ENCODE data around the gene MPO. TPM values are rescaled to one million over a fixed set of nuclear protein-coding genes. Genes with fewer than 3 reads are reported as not detected.

MPO gene
- total RNA-seq, 1 donor from 2014 or later, result not detected

GRCh38 chr17:58238147-58238634 is 42.5 kb downstream of the MPO start, which contains the start of gene LPO:
LPO (plus strand) TSS chr17:58238584; CDS start chr17:58242980, 4,396 bp downstream.
- Mint-ChIP-seq H3K4me3 (ENCODE audit: low read depth) (no peak within 1 kb of the TSS), H3K27ac (no peak within 1 kb of the TSS), H3K9me3 (ENCODE audit: low read depth) (no peaks in the 10 kb centered on the region), H3K27me3 (peaks cover 87% of the 10 kb centered on the region), H3K4me1 (ENCODE audit: low read depth) (no peaks in the 10 kb centered on the region), H3K36me3 (ENCODE audit: insufficient read depth) (no peaks in the 10 kb centered on the region)
- no peak for DNase-seq (ENCODE audit: low spot score, unreplicated experiment)
- TF ChIP-seq, protein P1, sequence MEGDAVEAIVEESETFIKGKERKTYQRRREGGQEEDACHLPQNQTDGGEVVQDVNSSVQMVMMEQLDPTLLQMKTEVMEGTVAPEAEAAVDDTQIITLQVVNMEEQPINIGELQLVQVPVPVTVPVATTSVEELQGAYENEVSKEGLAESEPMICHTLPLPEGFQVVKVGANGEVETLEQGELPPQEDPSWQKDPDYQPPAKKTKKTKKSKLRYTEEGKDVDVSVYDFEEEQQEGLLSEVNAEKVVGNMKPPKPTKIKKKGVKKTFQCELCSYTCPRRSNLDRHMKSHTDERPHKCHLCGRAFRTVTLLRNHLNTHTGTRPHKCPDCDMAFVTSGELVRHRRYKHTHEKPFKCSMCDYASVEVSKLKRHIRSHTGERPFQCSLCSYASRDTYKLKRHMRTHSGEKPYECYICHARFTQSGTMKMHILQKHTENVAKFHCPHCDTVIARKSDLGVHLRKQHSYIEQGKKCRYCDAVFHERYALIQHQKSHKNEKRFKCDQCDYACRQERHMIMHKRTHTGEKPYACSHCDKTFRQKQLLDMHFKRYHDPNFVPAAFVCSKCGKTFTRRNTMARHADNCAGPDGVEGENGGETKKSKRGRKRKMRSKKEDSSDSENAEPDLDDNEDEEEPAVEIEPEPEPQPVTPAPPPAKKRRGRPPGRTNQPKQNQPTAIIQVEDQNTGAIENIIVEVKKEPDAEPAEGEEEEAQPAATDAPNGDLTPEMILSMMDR (IDR thresholded peaks at IDR 0.05; ENCODE audit: unreplicated experiment), result no peak

- H3K4me1 Mint-ChIP-seq (ENCODE audit: low read depth), result no peaks in the 10 kb centered on the region
- no peak for DNase-seq (ENCODE audit: low spot score, unreplicated experiment)
- no peak overlapping the region for H3K27ac Mint-ChIP-seq
- H3K4me3 Mint-ChIP-seq (ENCODE audit: low read depth), result no peak overlapping the region
- H3K27me3 Mint-ChIP-seq, result peaks cover 86% of the 10 kb centered on the region
- H3K36me3 Mint-ChIP-seq (ENCODE audit: insufficient read depth), result no peaks in the 10 kb centered on the region
- H3K9me3 Mint-ChIP-seq (ENCODE audit: low read depth), result no peaks in the 10 kb centered on the region
- TF ChIP-seq, protein P1 (IDR thresholded peaks at IDR 0.05; ENCODE audit: unreplicated experiment), result no peak
Observed at GRCh38 chr17:58236394-58236793, 44.3 kb downstream of the MPO start.

- Mint-ChIP-seq H3K36me3 (ENCODE audit: insufficient read depth) (no peaks in the 10 kb centered on the region), H3K4me1 (ENCODE audit: low read depth) (no peaks in the 10 kb centered on the region), H3K27ac (no peak overlapping the region), H3K27me3 (peaks cover 88% of the 10 kb centered on the region), H3K9me3 (ENCODE audit: low read depth) (no peaks in the 10 kb centered on the region), H3K4me3 (ENCODE audit: low read depth) (no peak overlapping the region)
- DNase-seq (ENCODE audit: low spot score, unreplicated experiment), result no peak
- TF ChIP-seq, protein P1 (IDR thresholded peaks at IDR 0.05; ENCODE audit: unreplicated experiment), result no peak
Observed at GRCh38 chr17:58235821-58236220, 44.9 kb downstream of the MPO start.

- no peak for DNase-seq (ENCODE audit: low spot score, unreplicated experiment)
- no peaks in the 10 kb centered on the region for H3K4me1 Mint-ChIP-seq (ENCODE audit: low read depth)
- peaks cover 77% of the 10 kb centered on the region for H3K27me3 Mint-ChIP-seq
Observed at GRCh38 chr17:58234512-58234911, 46.2 kb downstream of the MPO start.

DNA sequence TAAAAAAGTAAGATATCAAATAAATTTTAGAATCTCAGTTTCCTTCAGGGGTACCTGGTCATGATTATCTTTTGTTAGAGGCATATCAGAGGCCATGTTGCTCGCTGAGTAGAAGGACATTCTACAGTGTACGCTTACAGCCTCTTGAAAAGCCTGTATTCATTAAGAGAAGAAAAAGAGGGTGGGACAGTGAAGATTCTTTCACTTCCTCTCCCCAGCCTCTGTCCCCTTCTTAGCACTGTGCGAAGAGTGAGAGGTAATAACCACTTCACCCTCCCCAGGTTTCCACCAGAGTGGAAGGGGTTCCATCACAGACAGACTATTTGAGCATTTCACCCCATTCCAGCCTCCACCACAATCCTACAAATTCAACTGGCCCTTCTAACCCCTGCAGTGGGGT is 47.2 kb downstream of the MPO start:
- H3K4me3 Mint-ChIP-seq (ENCODE audit: low read depth), result no peak overlapping the region
- H3K36me3 Mint-ChIP-seq (ENCODE audit: insufficient read depth), result no peaks in the 10 kb centered on the region
- DNase-seq (ENCODE audit: low spot score, unreplicated experiment), result no peak
- no peak overlapping the region for H3K27ac Mint-ChIP-seq
- no peaks in the 10 kb centered on the region for H3K4me1 Mint-ChIP-seq (ENCODE audit: low read depth)
- H3K27me3 Mint-ChIP-seq, result peaks cover 74% of the 10 kb centered on the region
- TF ChIP-seq, protein P1 (IDR thresholded peaks at IDR 0.05; ENCODE audit: unreplicated experiment), result no peak
- no peaks in the 10 kb centered on the region for H3K9me3 Mint-ChIP-seq (ENCODE audit: low read depth)

More at GRCh38 chr17:58234512-58234911, 46.2 kb downstream of the MPO start:
- TF ChIP-seq, protein P1 (IDR thresholded peaks at IDR 0.05; ENCODE audit: unreplicated experiment), result no peak
- no peak overlapping the region for H3K4me3 Mint-ChIP-seq (ENCODE audit: low read depth)
- H3K27ac Mint-ChIP-seq, result no peak overlapping the region
- H3K36me3 Mint-ChIP-seq (ENCODE audit: insufficient read depth), result no peaks in the 10 kb centered on the region
- H3K9me3 Mint-ChIP-seq (ENCODE audit: low read depth), result no peaks in the 10 kb centered on the region
